Mucosa of stomach (tissue), 1 donor: Measurements from ENCODE around the gene POLR2A.
"Not testable (repeated sequence)": the region's sequence is repeated elsewhere in the genome, so short reads cannot be mapped to it uniquely, and the experiment has no call there.

Experiments used
- H3K27me3 ChIP-seq: one replicate; pipeline ENCODE4 v1.7.0; 2013; ENCODE audit warnings: mild to moderate bottlenecking, low read length; ENCODE audit not compliant: control insufficient read depth, insufficient read depth
- H3K36me3 ChIP-seq: one replicate; pipeline ENCODE4 v1.7.0; 2013; ENCODE audit warnings: low read length; ENCODE audit not compliant: control insufficient read depth, insufficient read depth
- H3K4me1 ChIP-seq: one replicate; pipeline ENCODE4 v1.7.0; 2013; ENCODE audit warnings: mild to moderate bottlenecking, low read length; ENCODE audit not compliant: control insufficient read depth, insufficient read depth
- H3K4me3 ChIP-seq: one replicate; pipeline ENCODE4 v1.7.0; 2013; ENCODE audit warnings: low read length
- H3K9ac ChIP-seq: one replicate; pipeline ENCODE4 v1.7.0; 2013; ENCODE audit warnings: mild to moderate bottlenecking, low read length, moderate library complexity
- H3K9me3 ChIP-seq: one replicate; pipeline ENCODE4 v1.7.0; 2013; ENCODE audit warnings: mild to moderate bottlenecking, low read length, moderate library complexity; ENCODE audit not compliant: control insufficient read depth
- donor health status: Pancreatic carcinoma.

The POLR2A gene

GRCh38 chr17:7476951-7477350 lies 7.2 kb upstream of the POLR2A start:
- Histone ChIP-seq H3K36me3 (no peaks in the 10 kb centered on the region), H3K9ac (peak overlapping the region; percentile 93), H3K27me3 (no peaks in the 10 kb centered on the region), H3K9me3 (no peaks in the 10 kb centered on the region), H3K4me1 (peaks cover 43% of the 10 kb centered on the region), H3K4me3 (no peak overlapping the region)

- H3K9me3 ChIP-seq: no peaks in the 10 kb centered on the region
- H3K4me1 ChIP-seq: peaks cover 43% of the 10 kb centered on the region
- peak overlapping the region; percentile 93 for H3K9ac ChIP-seq
- peak overlapping the region; percentile 66 for H3K4me3 ChIP-seq
- no peaks in the 10 kb centered on the region for H3K27me3 ChIP-seq
- no peaks in the 10 kb centered on the region for H3K36me3 ChIP-seq
Measured at GRCh38 chr17:7477392-7478275, 6.5 kb upstream of the POLR2A start.

- H3K9me3 ChIP-seq: no peaks in the 10 kb centered on the region
- peak overlapping the region; percentile 93 for H3K9ac ChIP-seq
- H3K27me3 ChIP-seq: no peaks in the 10 kb centered on the region
- peak overlapping the region; percentile 66 for H3K4me3 ChIP-seq
- peaks cover 47% of the 10 kb centered on the region for H3K4me1 ChIP-seq
- H3K36me3 ChIP-seq: no peaks in the 10 kb centered on the region
Measured at GRCh38 chr17:7478276-7479212, 5.6 kb upstream of the POLR2A start.

GRCh38 chr17:7479213-7480088 lies 4.7 kb upstream of the POLR2A start, which contains the start of gene ZBTB4:
ZBTB4 (minus strand) TSS chr17:7479631; CDS start chr17:7466801, 12,830 bp downstream.
- Histone ChIP-seq H3K9me3 (no peaks in the 10 kb centered on the region), H3K27me3 (no peaks in the 10 kb centered on the region), H3K9ac (peak within 1 kb of the TSS; percentile 93), H3K36me3 (no peaks in the 10 kb centered on the region), H3K4me1 (peaks cover 47% of the 10 kb centered on the region), H3K4me3 (peak within 1 kb of the TSS; percentile 92)

DNA sequence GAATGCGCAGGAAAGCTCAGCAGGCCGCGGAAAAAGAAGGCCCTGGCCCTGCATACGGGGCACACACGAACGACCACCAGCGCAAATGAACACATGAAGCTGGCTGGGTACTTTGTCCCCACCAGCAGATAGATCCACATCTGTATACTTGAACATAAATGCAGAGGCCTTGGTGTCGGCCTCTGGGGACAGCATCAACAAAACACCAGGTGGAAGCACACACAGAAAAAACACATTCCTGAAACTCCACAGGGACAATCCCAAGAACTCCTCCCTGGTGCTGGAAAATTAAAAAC lies 4.1 kb upstream of the POLR2A start:
- peak overlapping the region; percentile 87 for H3K9ac ChIP-seq
- H3K4me3 ChIP-seq: peak overlapping the region; percentile 92
- no peaks in the 10 kb centered on the region for H3K36me3 ChIP-seq
- H3K4me1 ChIP-seq: peaks cover 47% of the 10 kb centered on the region
- H3K27me3 ChIP-seq: no peaks in the 10 kb centered on the region
- H3K9me3 ChIP-seq: no peaks in the 10 kb centered on the region

- H3K4me1 ChIP-seq: peaks cover 44% of the 10 kb centered on the region
- not testable (repeated sequence) for H3K36me3 ChIP-seq, H3K27me3 ChIP-seq, H3K9me3 ChIP-seq
- peak within 1 kb of the TSS; percentile 87 for H3K9ac ChIP-seq
- peak within 1 kb of the TSS; percentile 92 for H3K4me3 ChIP-seq
Measured at GRCh38 chr17:7481275-7481674, 2.9 kb upstream of the POLR2A start, which contains the start of gene SLC35G6. SLC35G6 (plus strand) TSS chr17:7481446; CDS start chr17:7481517, 71 bp downstream.

- not testable (repeated sequence) for H3K27me3 ChIP-seq, H3K4me3 ChIP-seq, H3K9me3 ChIP-seq, H3K9ac ChIP-seq, H3K36me3 ChIP-seq
- peaks cover 42% of the 10 kb centered on the region for H3K4me1 ChIP-seq
Measured at GRCh38 chr17:7481842-7482741, 2.1 kb upstream of the POLR2A start.

DNA sequence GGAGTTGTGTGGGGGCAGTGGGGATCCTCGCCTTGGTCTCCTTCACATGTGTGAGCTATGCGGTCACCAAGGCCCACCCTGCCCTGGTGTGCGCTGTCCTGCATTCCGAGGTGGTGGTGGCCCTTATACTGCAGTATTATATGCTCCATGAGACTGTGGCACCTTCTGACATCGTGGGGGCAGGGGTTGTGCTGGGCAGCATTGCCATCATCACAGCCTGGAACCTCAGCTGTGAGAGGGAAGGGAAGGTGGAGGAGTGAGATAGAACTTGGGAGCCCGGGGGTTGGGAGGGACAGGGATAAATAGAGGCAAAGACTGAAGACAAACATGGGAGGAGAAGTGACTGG lies 1.5 kb upstream of the POLR2A start:
- H3K36me3 ChIP-seq, H3K9me3 ChIP-seq, H3K27me3 ChIP-seq: not testable (repeated sequence)
- Histone ChIP-seq H3K9ac (peak overlapping the region; percentile 99), H3K4me3 (peak overlapping the region; percentile 91), H3K4me1 (peaks cover 42% of the 10 kb centered on the region)

DNA sequence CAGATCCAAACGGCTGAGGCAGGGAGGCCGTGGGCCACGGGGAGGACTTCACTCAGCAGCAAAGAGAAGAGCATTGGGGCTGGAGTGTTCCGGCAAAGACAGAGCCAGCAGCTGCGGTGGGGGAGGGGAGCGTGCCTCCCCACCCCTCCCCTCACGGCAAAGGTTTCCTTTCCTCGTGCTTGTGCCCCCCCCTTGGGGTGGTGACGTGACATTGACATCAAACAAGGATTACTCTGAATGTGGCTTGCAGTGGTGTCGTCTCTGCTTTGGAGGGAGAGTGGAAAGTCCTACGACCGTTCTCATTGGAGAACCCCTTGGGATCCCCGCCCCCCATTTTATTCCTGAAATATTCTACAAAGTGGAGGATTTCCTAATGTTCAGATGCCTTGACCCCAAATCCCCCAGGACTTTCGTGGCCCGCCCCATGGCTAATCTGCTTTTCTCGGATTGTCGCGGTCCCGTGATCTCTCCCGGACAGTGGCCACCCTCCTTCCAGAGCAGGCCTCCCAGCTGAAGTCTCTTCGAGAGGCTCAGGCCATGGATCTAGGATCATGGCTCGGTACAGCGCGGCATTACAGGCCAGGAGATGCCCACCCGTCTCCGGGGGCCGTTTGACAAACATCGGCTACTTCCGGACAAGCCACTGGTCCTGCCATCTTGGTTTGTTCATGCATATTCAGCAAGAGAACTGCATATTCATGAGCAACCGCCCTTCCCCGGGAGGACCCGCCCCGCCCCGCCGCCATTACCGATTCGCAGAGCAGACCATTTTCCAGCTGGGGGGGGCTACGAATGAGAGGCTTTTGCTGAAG lies 705 bp upstream of the POLR2A start:
- H3K4me1 ChIP-seq: peaks cover 37% of the 10 kb centered on the region

GRCh38 chr17:7484919-7485377 lies 782 bp downstream of the POLR2A start:
- peaks cover 37% of the 10 kb centered on the region for H3K4me1 ChIP-seq
- peak overlapping the region; percentile 99 for H3K9ac ChIP-seq
- H3K9me3 ChIP-seq: no peaks in the 10 kb centered on the region
- H3K36me3 ChIP-seq: no peaks in the 10 kb centered on the region
- peak overlapping the region; percentile 91 for H3K4me3 ChIP-seq
- no peaks in the 10 kb centered on the region for H3K27me3 ChIP-seq

More for the DNA sequence above, 705 bp upstream of the POLR2A start:
- H3K4me3 ChIP-seq: peak overlapping the region; percentile 91
- H3K9me3 ChIP-seq: no peaks in the 10 kb centered on the region
- no peaks in the 10 kb centered on the region for H3K36me3 ChIP-seq
- H3K27me3 ChIP-seq: no peaks in the 10 kb centered on the region
- peak overlapping the region; percentile 99 for H3K9ac ChIP-seq
